ENCODE measurements around the gene LPP.

- no peak for TF ChIP-seq SMC3 (IDR thresholded peaks at IDR 0.05; ENCODE audit: low read depth, low read length)
- TF ChIP-seq CTCF (conservative IDR thresholded peaks at IDR 0.05; ENCODE audit: low read depth, low read length): no peak
- TF ChIP-seq RAD21 (IDR thresholded peaks at IDR 0.05; ENCODE audit: low read length): no peak
- TF ChIP-seq POLR2A (IDR thresholded peaks at IDR 0.05; ENCODE audit: low read depth, low read length): no peak
- TF ChIP-seq MAFK (IDR thresholded peaks at IDR 0.05; ENCODE audit: low read depth, low read length): no peak
- no peak for TF ChIP-seq MXI1 (IDR thresholded peaks at IDR 0.05; ENCODE audit: borderline replicate concordance, low read depth, low read length)
- TF ChIP-seq USF2 (IDR thresholded peaks at IDR 0.05; ENCODE audit: low read depth, low read length): no peak
- TF ChIP-seq RFX5 (IDR thresholded peaks at IDR 0.05; ENCODE audit: low read depth, low read length): no peak
- TF ChIP-seq BHLHE40 (IDR thresholded peaks at IDR 0.05; ENCODE audit: low read depth, low read length): no peak
- no peak for TF ChIP-seq CHD1 (IDR thresholded peaks at IDR 0.05; ENCODE audit: low read depth, low read length)
- TF ChIP-seq RCOR1 (IDR thresholded peaks at IDR 0.05; ENCODE audit: insufficient replicate concordance, low read length): no peak
- TF ChIP-seq MAZ (IDR thresholded peaks at IDR 0.05; ENCODE audit: borderline replicate concordance, low read depth, low read length): no peak
- no peak for TF ChIP-seq ELK1 (IDR thresholded peaks at IDR 0.05; ENCODE audit: borderline replicate concordance, low read depth, low read length)
- no peak for TF ChIP-seq NFE2L2 (IDR thresholded peaks at IDR 0.05; ENCODE audit: low read depth, low read length)
These were observed 466.8 kb downstream of the LPP start for GRCh38 chr3:188620752-188621151.
